ENCODE measurements around the gene WDR62. TPM values are rescaled to one million over a fixed set of nuclear protein-coding genes. Genes with fewer than 3 reads are reported as not detected.

Gene WDR62
- total and polyA plus RNA-seq, 2 donors: 2.4 to 4.6 TPM

GRCh38 chr19:36112678-36113077, 58.0 kb downstream of the WDR62 start:
- Histone ChIP-seq H3K4me1 (ENCODE audit: control insufficient read depth in 2 of 2, insufficient read depth in 2 of 2, low read length in 2 of 2) (peaks cover 13 to 20% of the 10 kb centered on the region in 2 donors), H3K36me3 (ENCODE audit: control insufficient read depth in 2 of 2, insufficient read depth in 2 of 2, low read length in 1 of 2) (peaks cover 14 to 22% of the 10 kb centered on the region in 2 donors), H3K4me3 (ENCODE audit: low read length in 2 of 2) (no peak overlapping the region), H3K9me3 (ENCODE audit: control insufficient read depth in 2 of 2, insufficient read depth in 1 of 2, low read length in 1 of 2) (no peaks in the 10 kb centered on the region), H3K27ac (ENCODE audit: low read depth in 1 of 2, low read length in 1 of 2) (no peak overlapping the region), H3K27me3 (ENCODE audit: control insufficient read depth in 2 of 2, insufficient read depth in 1 of 2, low read length in 1 of 2) (no peaks in the 10 kb centered on the region)
- 97% methylated on average over 10 of the region's 10 CpGs for WGBS
- no peak for DNase-seq (ENCODE audit: low read depth in 6 of 9, low spot score in 9 of 9)

- no peaks in the 10 kb centered on the region for H3K27me3 ChIP-seq (ENCODE audit: control insufficient read depth in 2 of 2, insufficient read depth in 1 of 2, low read length in 1 of 2)
- H3K36me3 ChIP-seq (ENCODE audit: control insufficient read depth in 2 of 2, insufficient read depth in 2 of 2, low read length in 1 of 2): peaks cover 17 to 26% of the 10 kb centered on the region in 2 donors
- H3K27ac ChIP-seq (ENCODE audit: low read depth in 1 of 2, low read length in 1 of 2): no peak overlapping the region
- H3K9me3 ChIP-seq (ENCODE audit: control insufficient read depth in 2 of 2, insufficient read depth in 1 of 2, low read length in 1 of 2): no peaks in the 10 kb centered on the region
- peaks cover 13 to 20% of the 10 kb centered on the region in 2 donors for H3K4me1 ChIP-seq (ENCODE audit: control insufficient read depth in 2 of 2, insufficient read depth in 2 of 2, low read length in 2 of 2)
- no peak for DNase-seq (ENCODE audit: low read depth in 6 of 9, low spot score in 9 of 9)
- peak overlapping the region in 1 of 2 donors; percentile 75 for H3K4me3 ChIP-seq (ENCODE audit: low read length in 2 of 2)
- 97% methylated on average over 34 of the region's 34 CpGs for WGBS
These were observed 58.7 kb downstream of the WDR62 start for GRCh38 chr19:36113425-36113824.

GRCh38 chr19:36113894-36114720, 59.4 kb downstream of the WDR62 start:
- H3K27me3 ChIP-seq (ENCODE audit: control insufficient read depth in 2 of 2, insufficient read depth in 1 of 2, low read length in 1 of 2): no peaks in the 10 kb centered on the region
- H3K27ac ChIP-seq (ENCODE audit: low read depth in 1 of 2, low read length in 1 of 2): peak overlapping the region; percentile 87 to 95
- peak in 2 of 9 donors; percentile 7 to 16 for DNase-seq (ENCODE audit: low read depth in 6 of 9, low spot score in 9 of 9)
- WGBS: 17% methylated on average over 48 of the region's 48 CpGs
- peaks cover 17 to 32% of the 10 kb centered on the region in 2 donors for H3K36me3 ChIP-seq (ENCODE audit: control insufficient read depth in 2 of 2, insufficient read depth in 2 of 2, low read length in 1 of 2)
- H3K4me1 ChIP-seq (ENCODE audit: control insufficient read depth in 2 of 2, insufficient read depth in 2 of 2, low read length in 2 of 2): peaks cover 13 to 20% of the 10 kb centered on the region in 2 donors
- H3K9me3 ChIP-seq (ENCODE audit: control insufficient read depth in 2 of 2, insufficient read depth in 1 of 2, low read length in 1 of 2): no peaks in the 10 kb centered on the region
- peak overlapping the region; percentile 75 to 84 for H3K4me3 ChIP-seq (ENCODE audit: low read length in 2 of 2)

- H3K9me3 ChIP-seq (ENCODE audit: control insufficient read depth in 2 of 2, insufficient read depth in 1 of 2, low read length in 1 of 2): no peaks in the 10 kb centered on the region
- peak; percentile 95 to 99 (median 97) for DNase-seq (ENCODE audit: low read depth in 6 of 9, low spot score in 9 of 9)
- under 1% methylated on average over 60 of the region's 60 CpGs for WGBS
- no peaks in the 10 kb centered on the region for H3K27me3 ChIP-seq (ENCODE audit: control insufficient read depth in 2 of 2, insufficient read depth in 1 of 2, low read length in 1 of 2)
- H3K4me1 ChIP-seq (ENCODE audit: control insufficient read depth in 2 of 2, insufficient read depth in 2 of 2, low read length in 2 of 2): peaks cover 13 to 20% of the 10 kb centered on the region in 2 donors
- H3K27ac ChIP-seq (ENCODE audit: low read depth in 1 of 2, low read length in 1 of 2): peak within 1 kb of the TSS; percentile 95 to 98
- H3K36me3 ChIP-seq (ENCODE audit: control insufficient read depth in 2 of 2, insufficient read depth in 2 of 2, low read length in 1 of 2): peaks cover 18 to 39% of the 10 kb centered on the region in 2 donors
- peak within 1 kb of the TSS; percentile 75 to 84 for H3K4me3 ChIP-seq (ENCODE audit: low read length in 2 of 2)
These were observed 60.2 kb downstream of the WDR62 start, which contains the start of gene POLR2I for GRCh38 chr19:36114721-36115452. POLR2I (minus strand) TSS chr19:36114875; CDS start chr19:36114856, 19 bp downstream.

- DNase-seq (ENCODE audit: low read depth in 6 of 9, low spot score in 9 of 9): peak in 4 of 9 donors; percentile 28 to 79 (median 66)
- H3K27ac ChIP-seq (ENCODE audit: low read depth in 1 of 2, low read length in 1 of 2): peak within 1 kb of the TSS; percentile 95 to 98
- peak within 1 kb of the TSS; percentile 75 to 84 for H3K4me3 ChIP-seq (ENCODE audit: low read length in 2 of 2)
- H3K4me1 ChIP-seq (ENCODE audit: control insufficient read depth in 2 of 2, insufficient read depth in 2 of 2, low read length in 2 of 2): peaks cover 13 to 20% of the 10 kb centered on the region in 2 donors
- H3K27me3 ChIP-seq (ENCODE audit: control insufficient read depth in 2 of 2, insufficient read depth in 1 of 2, low read length in 1 of 2): no peaks in the 10 kb centered on the region
- H3K9me3 ChIP-seq (ENCODE audit: control insufficient read depth in 2 of 2, insufficient read depth in 1 of 2, low read length in 1 of 2): no peaks in the 10 kb centered on the region
- H3K36me3 ChIP-seq (ENCODE audit: control insufficient read depth in 2 of 2, insufficient read depth in 2 of 2, low read length in 1 of 2): peaks cover 20 to 47% of the 10 kb centered on the region in 2 donors
- WGBS: 10% methylated on average over 59 of the region's 59 CpGs
These were observed 61.0 kb downstream of the WDR62 start, which contains the start of gene TBCB for GRCh38 chr19:36115453-36116343. TBCB (plus strand) TSS chr19:36115468; CDS start chr19:36115561, 93 bp downstream.

GRCh38 chr19:36116344-36116637, 61.6 kb downstream of the WDR62 start:
- Histone ChIP-seq H3K9me3 (ENCODE audit: control insufficient read depth in 2 of 2, insufficient read depth in 1 of 2, low read length in 1 of 2) (no peaks in the 10 kb centered on the region), H3K4me1 (ENCODE audit: control insufficient read depth in 2 of 2, insufficient read depth in 2 of 2, low read length in 2 of 2) (peaks cover 13 to 20% of the 10 kb centered on the region in 2 donors), H3K36me3 (ENCODE audit: control insufficient read depth in 2 of 2, insufficient read depth in 2 of 2, low read length in 1 of 2) (peaks cover 15 to 50% of the 10 kb centered on the region in 2 donors), H3K4me3 (ENCODE audit: low read length in 2 of 2) (peak overlapping the region; percentile 75 to 84), H3K27me3 (ENCODE audit: control insufficient read depth in 2 of 2, insufficient read depth in 1 of 2, low read length in 1 of 2) (no peaks in the 10 kb centered on the region), H3K27ac (ENCODE audit: low read depth in 1 of 2, low read length in 1 of 2) (peak overlapping the region; percentile 31 to 95)
- 100% methylated on average over 1 of the region's 1 CpG for WGBS
- DNase-seq (ENCODE audit: low read depth in 6 of 9, low spot score in 9 of 9): no peak

GRCh38 chr19:36120092-36120983, 65.6 kb downstream of the WDR62 start:
- Histone ChIP-seq H3K36me3 (ENCODE audit: control insufficient read depth in 2 of 2, insufficient read depth in 2 of 2, low read length in 1 of 2) (peaks cover 17 to 54% of the 10 kb centered on the region in 2 donors), H3K9me3 (ENCODE audit: control insufficient read depth in 2 of 2, insufficient read depth in 1 of 2, low read length in 1 of 2) (no peaks in the 10 kb centered on the region), H3K4me3 (ENCODE audit: low read length in 2 of 2) (no peak overlapping the region), H3K27me3 (ENCODE audit: control insufficient read depth in 2 of 2, insufficient read depth in 1 of 2, low read length in 1 of 2) (no peaks in the 10 kb centered on the region), H3K4me1 (ENCODE audit: control insufficient read depth in 2 of 2, insufficient read depth in 2 of 2, low read length in 2 of 2) (peaks cover 7% of the 10 kb centered on the region in 2 donors), H3K27ac (ENCODE audit: low read depth in 1 of 2, low read length in 1 of 2) (no peak overlapping the region)
- no peak for DNase-seq (ENCODE audit: low read depth in 6 of 9, low spot score in 9 of 9)
- 95% methylated on average over 26 of the region's 26 CpGs for WGBS

- DNase-seq (ENCODE audit: low read depth in 6 of 9, low spot score in 9 of 9): no peak
- no peak overlapping the region for H3K27ac ChIP-seq (ENCODE audit: low read depth in 1 of 2, low read length in 1 of 2)
- no peaks in the 10 kb centered on the region for H3K27me3 ChIP-seq (ENCODE audit: control insufficient read depth in 2 of 2, insufficient read depth in 1 of 2, low read length in 1 of 2)
- H3K4me1 ChIP-seq (ENCODE audit: control insufficient read depth in 2 of 2, insufficient read depth in 2 of 2, low read length in 2 of 2): peaks cover 5% of the 10 kb centered on the region in 2 donors
- H3K36me3 ChIP-seq (ENCODE audit: control insufficient read depth in 2 of 2, insufficient read depth in 2 of 2, low read length in 1 of 2): peaks cover 19 to 60% of the 10 kb centered on the region in 2 donors
- H3K4me3 ChIP-seq (ENCODE audit: low read length in 2 of 2): no peak overlapping the region
- 97% methylated on average over 18 of the region's 18 CpGs for WGBS
- H3K9me3 ChIP-seq (ENCODE audit: control insufficient read depth in 2 of 2, insufficient read depth in 1 of 2, low read length in 1 of 2): no peaks in the 10 kb centered on the region
These were observed 66.3 kb downstream of the WDR62 start for GRCh38 chr19:36120984-36121358.

Data from thymus (tissue), 11 donors.